GM23338 (cell line): ENCODE data around the gene LRMDA. TPM values are rescaled to one million over a fixed set of nuclear protein-coding genes. Genes with fewer than 3 reads are reported as not detected.

Source experiments
- ATAC-seq: fragments of 200-7000 bp; cut with Tn5 transposase; 3 replicates; pipeline ENCODE4 v1.9.1; 2020
- DNase-seq: peaks from one replicate; pipeline ENCODE4 v3.0.0-alpha.2; 2015; ENCODE audit warnings: low spot score
- H2AFZ ChIP-seq: fragments of 200-600 bp; sonication (generic); 2 replicates; pipeline ENCODE4 v1.8.0; 2016; ENCODE audit warnings: antibody characterized with exemption, mild to moderate bottlenecking, moderate library complexity
- H3F3A ChIP-seq: fragments of 200-600 bp; sonication (generic); replicated peaks from 2 replicates; pipeline ENCODE4 v1.8.0; 2017; ENCODE audit warnings: antibody characterized with exemption, mixed run types, low read depth
- H3K27ac ChIP-seq: fragments of 200-600 bp; sonication (generic); 2 replicates; pipeline ENCODE4 v1.6.1; 2016; ENCODE audit warnings: low read depth
- H3K27me3 ChIP-seq: fragments of 200-600 bp; sonication (generic); 2 replicates; pipeline ENCODE4 v1.8.0; 2016; ENCODE audit warnings: mild to moderate bottlenecking, mixed run types, moderate library complexity; ENCODE audit not compliant: insufficient read depth
- H3K36me3 ChIP-seq: fragments of 200-600 bp; sonication (generic); 2 replicates; pipeline ENCODE4 v1.8.0; 2016; ENCODE audit warnings: mild to moderate bottlenecking; ENCODE audit not compliant: insufficient read depth
- H3K4me1 ChIP-seq: fragments of 200-600 bp; sonication (generic); 2 replicates; pipeline ENCODE4 v1.8.0; 2016; ENCODE audit warnings: mild to moderate bottlenecking, moderate library complexity; ENCODE audit not compliant: insufficient read depth
- H3K4me2 ChIP-seq: fragments of 200-600 bp; sonication (generic); 2 replicates; pipeline ENCODE4 v1.7.1; 2017; ENCODE audit warnings: mixed run types
- H3K4me3 ChIP-seq: fragments of 200-600 bp; sonication (generic); 2 replicates; pipeline ENCODE4 v1.6.1; 2016; ENCODE audit warnings: mixed run types
- H3K79me2 ChIP-seq: fragments of 200-600 bp; sonication (generic); replicated peaks from 2 replicates; pipeline ENCODE4 v1.8.0; 2017; ENCODE audit warnings: mild to moderate bottlenecking; ENCODE audit not compliant: insufficient read depth
- H3K9me2 ChIP-seq: fragments of 200-600 bp; sonication (generic); 2 replicates; pipeline ENCODE4 v1.8.0; 2017; ENCODE audit not compliant: insufficient read depth
- H4K20me1 ChIP-seq: fragments of 200-600 bp; sonication (generic); replicated peaks from 2 replicates; pipeline ENCODE4 v1.8.0; 2017; ENCODE audit warnings: mild to moderate bottlenecking; ENCODE audit not compliant: insufficient read depth
- H3K27ac Mint-ChIP-seq: 2 replicates; pipeline ENCODE4 v1.8.0; 2020; ENCODE audit warnings: inconsistent platforms, mild to moderate bottlenecking, moderate library complexity, mixed read lengths
- H3K27me3 Mint-ChIP-seq: 3 replicates; pipeline ENCODE4 v1.8.0; 2022; ENCODE audit warnings: low read depth, mild to moderate bottlenecking, moderate library complexity, mixed read lengths, inconsistent platforms; ENCODE audit not compliant: insufficient read depth, poor library complexity
- H3K36me3 Mint-ChIP-seq: 3 replicates; pipeline ENCODE4 v1.8.0; 2021; ENCODE audit warnings: low read depth, mild to moderate bottlenecking, inconsistent platforms, moderate library complexity, mixed read lengths
- H3K4me1 Mint-ChIP-seq: 3 replicates; pipeline ENCODE4 v1.8.0; 2020; ENCODE audit warnings: mild to moderate bottlenecking, inconsistent platforms, mixed read lengths
- H3K4me3 Mint-ChIP-seq: 3 replicates; pipeline ENCODE4 v1.8.0; 2021; ENCODE audit warnings: moderate library complexity, mild to moderate bottlenecking, inconsistent platforms, mixed read lengths
- H3K9me3 Mint-ChIP-seq: 3 replicates; pipeline ENCODE4 v1.8.0; 2020; ENCODE audit warnings: moderate library complexity, mild to moderate bottlenecking, inconsistent platforms, mixed read lengths
- CREB1 ChIP-seq: fragments of 250-450 bp; sonication (Bioruptor Pico); IDR thresholded peaks from 2 replicates; pipeline ENCODE4 v1.5.0; 2020; ENCODE audit warnings: low read depth, mild to moderate bottlenecking, moderate library complexity
- EZH2 ChIP-seq: fragments of 200-600 bp; sonication (generic); IDR thresholded peaks from one replicate; pipeline ENCODE4 v1.8.0; 2017; ENCODE audit warnings: antibody characterized with exemption, mild to moderate bottlenecking, low read depth; ENCODE audit not compliant: unreplicated experiment
- EZH2phosphoT487 ChIP-seq: fragments of 200-600 bp; sonication (generic); IDR thresholded peaks from one replicate; pipeline ENCODE4 v1.8.1; 2018; ENCODE audit warnings: antibody characterized with exemption; ENCODE audit not compliant: unreplicated experiment
- STAT1 ChIP-seq: IDR thresholded peaks from one replicate; pipeline ENCODE4 v1.6.1; 2016; ENCODE audit warnings: antibody characterized with exemption; ENCODE audit not compliant: unreplicated experiment
- ZNF114 ChIP-seq: fragments of 250-450 bp; sonication (Bioruptor Pico); IDR thresholded peaks from 2 replicates; pipeline ENCODE4 v1.5.0; 2020; ENCODE audit warnings: mild to moderate bottlenecking, moderate library complexity
- polyA plus RNA-seq: library from polyadenylated mRNA; unstranded; fragments of >200 nt; fragmentation: Nextera tagmentation; extraction: Ambion mirVana; gene quantifications from 2 replicates; pipeline ENCODE4 v1.2.1, GENCODE V29; 2016
- total RNA-seq: library from RNA; depleted of rRNA; stranded (reverse); fragments of >200 nt; shearing (Covaris generic); gene quantifications from 2 replicates; pipeline ENCODE4 v1.2.3, GENCODE V29; 2014
- TF ChIP-seq, protein P1 (sequence below): fragments of 250-450 bp; sonication (Bioruptor Pico); IDR thresholded peaks from 2 replicates; pipeline ENCODE4 v1.5.0; 2020; ENCODE audit warnings: mild to moderate bottlenecking, moderate library complexity
- TF ChIP-seq, protein P2 (sequence below): IDR thresholded peaks from 2 replicates; pipeline ENCODE4 v1.6.1; 2016; ENCODE audit warnings: antibody characterized with exemption

The LRMDA gene
- total and polyA plus RNA-seq, 2 experiments from 2014 or later, result 0.90 to 1.8 TPM

DNA sequence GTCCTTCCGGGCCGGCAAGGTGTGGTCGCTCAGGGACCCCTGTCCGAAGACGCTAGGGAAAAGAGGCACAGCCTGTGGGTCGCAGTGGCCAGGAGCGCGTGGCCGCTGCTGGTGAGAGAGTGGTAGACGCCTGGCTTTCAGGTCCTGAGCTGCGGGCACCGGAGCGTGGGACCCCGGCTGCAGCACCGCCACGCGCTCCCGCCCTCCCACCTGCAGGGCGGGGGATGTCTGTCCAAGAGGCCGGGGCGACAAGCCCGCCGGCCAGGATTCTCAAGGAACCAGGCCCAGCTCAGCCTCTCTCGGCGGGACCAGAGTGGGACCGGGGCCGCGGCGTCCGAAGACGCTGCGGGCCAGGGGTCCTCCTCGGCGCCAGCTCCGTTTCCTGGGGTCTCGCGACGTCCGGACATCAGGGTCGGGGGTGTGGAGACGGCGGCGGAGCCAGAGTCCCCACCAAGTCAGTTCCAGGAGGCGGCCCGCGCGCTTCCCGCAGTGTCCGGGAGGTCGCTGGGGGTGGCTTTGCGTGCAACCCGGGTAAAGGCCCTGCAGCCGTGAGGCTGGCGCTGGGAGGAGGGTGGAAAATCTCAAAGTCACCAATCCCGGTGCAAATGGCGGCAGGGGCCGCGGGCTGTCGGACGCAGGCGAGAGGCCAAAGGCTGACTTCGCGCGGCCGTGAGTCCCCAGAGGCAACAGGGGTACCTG is 35.3 kb upstream of the LRMDA start:
- Histone ChIP-seq H3K9me2 (no peaks in the 10 kb centered on the region), H3K4me3 (peak overlapping the region; percentile 60), H3K4me2 (peak overlapping the region; percentile 85), H3K79me2 (no peaks in the 10 kb centered on the region), H4K20me1 (peaks cover 8% of the 10 kb centered on the region), H3K36me3 (no peaks in the 10 kb centered on the region), H2AFZ (peak overlapping the region; percentile 95), H3K4me1 (peaks cover 22% of the 10 kb centered on the region), H3K27me3 (peaks cover 100% of the 10 kb centered on the region), H3K27ac (no peak overlapping the region), H3F3A (no peaks in the 10 kb centered on the region)
- Mint-ChIP-seq H3K9me3 (peaks cover 3% of the 10 kb centered on the region; the same call in 2 of the 3 replicates), H3K4me1 (peaks cover 18% of the 10 kb centered on the region), H3K27ac (no peak overlapping the region), H3K27me3 (peaks cover 86% of the 10 kb centered on the region), H3K4me3 (peak overlapping the region; percentile 66), H3K36me3 (peaks cover 2% of the 10 kb centered on the region; the same call in 1 of the 3 replicates)
- DNase-seq (no peak), ATAC-seq (no peak; the same call in 2 of the 3 replicates)
- TF ChIP-seq STAT1, result no peak
- TF ChIP-seq EZH2, result peak; percentile 96
- TF ChIP-seq, protein P1, sequence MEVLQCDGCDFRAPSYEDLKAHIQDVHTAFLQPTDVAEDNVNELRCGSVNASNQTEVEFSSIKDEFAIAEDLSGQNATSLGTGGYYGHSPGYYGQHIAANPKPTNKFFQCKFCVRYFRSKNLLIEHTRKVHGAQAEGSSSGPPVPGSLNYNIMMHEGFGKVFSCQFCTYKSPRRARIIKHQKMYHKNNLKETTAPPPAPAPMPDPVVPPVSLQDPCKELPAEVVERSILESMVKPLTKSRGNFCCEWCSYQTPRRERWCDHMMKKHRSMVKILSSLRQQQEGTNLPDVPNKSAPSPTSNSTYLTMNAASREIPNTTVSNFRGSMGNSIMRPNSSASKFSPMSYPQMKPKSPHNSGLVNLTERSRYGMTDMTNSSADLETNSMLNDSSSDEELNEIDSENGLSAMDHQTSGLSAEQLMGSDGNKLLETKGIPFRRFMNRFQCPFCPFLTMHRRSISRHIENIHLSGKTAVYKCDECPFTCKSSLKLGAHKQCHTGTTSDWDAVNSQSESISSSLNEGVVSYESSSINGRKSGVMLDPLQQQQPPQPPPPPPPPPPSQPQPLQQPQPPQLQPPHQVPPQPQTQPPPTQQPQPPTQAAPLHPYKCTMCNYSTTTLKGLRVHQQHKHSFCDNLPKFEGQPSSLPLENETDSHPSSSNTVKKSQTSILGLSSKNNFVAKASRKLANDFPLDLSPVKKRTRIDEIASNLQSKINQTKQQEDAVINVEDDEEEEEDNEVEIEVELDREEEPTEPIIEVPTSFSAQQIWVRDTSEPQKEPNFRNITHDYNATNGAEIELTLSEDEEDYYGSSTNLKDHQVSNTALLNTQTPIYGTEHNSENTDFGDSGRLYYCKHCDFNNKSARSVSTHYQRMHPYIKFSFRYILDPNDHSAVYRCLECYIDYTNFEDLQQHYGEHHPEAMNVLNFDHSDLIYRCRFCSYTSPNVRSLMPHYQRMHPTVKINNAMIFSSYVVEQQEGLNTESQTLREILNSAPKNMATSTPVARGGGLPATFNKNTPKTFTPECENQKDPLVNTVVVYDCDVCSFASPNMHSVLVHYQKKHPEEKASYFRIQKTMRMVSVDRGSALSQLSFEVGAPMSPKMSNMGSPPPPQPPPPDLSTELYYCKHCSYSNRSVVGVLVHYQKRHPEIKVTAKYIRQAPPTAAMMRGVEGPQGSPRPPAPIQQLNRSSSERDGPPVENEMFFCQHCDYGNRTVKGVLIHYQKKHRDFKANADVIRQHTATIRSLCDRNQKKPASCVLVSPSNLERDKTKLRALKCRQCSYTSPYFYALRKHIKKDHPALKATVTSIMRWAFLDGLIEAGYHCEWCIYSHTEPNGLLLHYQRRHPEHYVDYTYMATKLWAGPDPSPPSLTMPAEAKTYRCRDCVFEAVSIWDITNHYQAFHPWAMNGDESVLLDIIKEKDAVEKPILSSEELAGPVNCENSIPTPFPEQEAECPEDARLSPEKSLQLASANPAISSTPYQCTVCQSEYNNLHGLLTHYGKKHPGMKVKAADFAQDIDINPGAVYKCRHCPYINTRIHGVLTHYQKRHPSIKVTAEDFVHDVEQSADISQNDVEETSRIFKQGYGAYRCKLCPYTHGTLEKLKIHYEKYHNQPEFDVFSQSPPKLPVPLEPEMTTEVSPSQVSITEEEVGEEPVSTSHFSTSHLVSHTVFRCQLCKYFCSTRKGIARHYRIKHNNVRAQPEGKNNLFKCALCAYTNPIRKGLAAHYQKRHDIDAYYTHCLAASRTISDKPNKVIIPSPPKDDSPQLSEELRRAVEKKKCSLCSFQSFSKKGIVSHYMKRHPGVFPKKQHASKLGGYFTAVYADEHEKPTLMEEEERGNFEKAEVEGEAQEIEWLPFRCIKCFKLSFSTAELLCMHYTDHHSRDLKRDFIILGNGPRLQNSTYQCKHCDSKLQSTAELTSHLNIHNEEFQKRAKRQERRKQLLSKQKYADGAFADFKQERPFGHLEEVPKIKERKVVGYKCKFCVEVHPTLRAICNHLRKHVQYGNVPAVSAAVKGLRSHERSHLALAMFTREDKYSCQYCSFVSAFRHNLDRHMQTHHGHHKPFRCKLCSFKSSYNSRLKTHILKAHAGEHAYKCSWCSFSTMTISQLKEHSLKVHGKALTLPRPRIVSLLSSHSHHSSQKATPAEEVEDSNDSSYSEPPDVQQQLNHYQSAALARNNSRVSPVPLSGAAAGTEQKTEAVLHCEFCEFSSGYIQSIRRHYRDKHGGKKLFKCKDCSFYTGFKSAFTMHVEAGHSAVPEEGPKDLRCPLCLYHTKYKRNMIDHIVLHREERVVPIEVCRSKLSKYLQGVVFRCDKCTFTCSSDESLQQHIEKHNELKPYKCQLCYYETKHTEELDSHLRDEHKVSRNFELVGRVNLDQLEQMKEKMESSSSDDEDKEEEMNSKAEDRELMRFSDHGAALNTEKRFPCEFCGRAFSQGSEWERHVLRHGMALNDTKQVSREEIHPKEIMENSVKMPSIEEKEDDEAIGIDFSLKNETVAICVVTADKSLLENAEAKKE (CRISPR knock-in tag), result no peak
- TF ChIP-seq, protein P2, sequence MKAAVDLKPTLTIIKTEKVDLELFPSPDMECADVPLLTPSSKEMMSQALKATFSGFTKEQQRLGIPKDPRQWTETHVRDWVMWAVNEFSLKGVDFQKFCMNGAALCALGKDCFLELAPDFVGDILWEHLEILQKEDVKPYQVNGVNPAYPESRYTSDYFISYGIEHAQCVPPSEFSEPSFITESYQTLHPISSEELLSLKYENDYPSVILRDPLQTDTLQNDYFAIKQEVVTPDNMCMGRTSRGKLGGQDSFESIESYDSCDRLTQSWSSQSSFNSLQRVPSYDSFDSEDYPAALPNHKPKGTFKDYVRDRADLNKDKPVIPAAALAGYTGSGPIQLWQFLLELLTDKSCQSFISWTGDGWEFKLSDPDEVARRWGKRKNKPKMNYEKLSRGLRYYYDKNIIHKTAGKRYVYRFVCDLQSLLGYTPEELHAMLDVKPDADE, result no peak
- TF ChIP-seq ZNF114, result no peak
- TF ChIP-seq EZH2phosphoT487, result peak; percentile 48
- no peak for TF ChIP-seq CREB1 (CRISPR knock-in tag)
